Gastrocnemius medialis (tissue), 4 donors: ENCODE measurements around the gene SFTPD. TPM values are rescaled to one million over a fixed set of nuclear protein-coding genes. Genes with fewer than 3 reads are reported as not detected.

ENCODE experiments used
- ATAC-seq, 2 donors: fragments of 150-250 bp; one replicate each; pipeline ENCODE4 v1.9.1; 2016
- DNase-seq, 2 donors: peaks; one replicate each; pipeline ENCODE4 v3.0.0-alpha.2; 2019
- H3K27ac ChIP-seq, 4 donors: fragments of 200-600 bp; sonication (generic); 1 replicate in 1 of 4; 2 replicates in 3 of 4; pipeline ENCODE4 v1.5.1; 2016 to 2018; ENCODE audit warnings: mild to moderate bottlenecking in 2 of 4, moderate library complexity in 1 of 4
- H3K27me3 ChIP-seq, 3 donors: fragments of 200-600 bp; sonication (generic) in 2 of 3; 1 replicate in 1 of 3; 2 replicates in 2 of 3; pipeline versions ENCODE4 v1.5.1 to v1.6.0; 2016 to 2019; ENCODE audit warnings: mild to moderate bottlenecking in 1 of 3, moderate library complexity in 1 of 3
- H3K36me3 ChIP-seq, 2 donors: fragments of 200-600 bp; sonication (generic) in 1 of 2; one replicate each; pipeline ENCODE4 v1.5.1; 2017 to 2018
- H3K4me1 ChIP-seq, 2 donors: fragments of 200-600 bp; sonication (generic) in 1 of 2; one replicate each; pipeline ENCODE4 v1.5.1; 2016 to 2017; ENCODE audit warnings: mild to moderate bottlenecking in 2 of 2
- H3K4me3 ChIP-seq, 4 donors: fragments of 200-600 bp; sonication (generic) in 3 of 4; 1 replicate in 1 of 4; 2 replicates in 3 of 4; pipeline ENCODE4 v1.5.1; 2016 to 2019; ENCODE audit warnings: mild to moderate bottlenecking in 2 of 4
- H3K9me3 ChIP-seq, 3 donors: fragments of 200-600 bp; sonication (generic) in 2 of 3; 1 replicate in 1 of 3; 2 replicates in 2 of 3; pipeline ENCODE4 v1.5.1; 2016 to 2019
- POLR2A ChIP-seq, 2 donors: fragments of 450-650 bp; IDR thresholded peaks; one replicate each; pipeline ENCODE4 v1.6.1; 2017; ENCODE audit warnings: antibody characterized with exemption in 2 of 2, mild to moderate bottlenecking in 2 of 2, moderate library complexity in 2 of 2
- in situ Hi-C, 4 donors: fragments of 200-750 bp; cut with MboI; loops; one replicate each; pipeline versions ENCODE4 v1.15.0 to v1.8.0; 2017; ENCODE audit warnings: low sequenced_read_pairs in 4 of 4
- intact Hi-C: fragments of 100-400 bp; cut with DNase I; formaldehyde crosslinking; loops from one replicate; pipeline ENCODE4 v1.15.1; 2023; ENCODE audit warnings: low total_unique reads
- total RNA-seq, 4 donors: library from RNA; depleted of rRNA; stranded (reverse); fragments of >200 nt; gene quantifications; one replicate each; pipeline versions ENCODE4 v1.1.0 to v1.2.3, GENCODE V29; 2016
- TF ChIP-seq, protein P1 (sequence below), 5 experiments: fragments of 450-650 bp in 3 of 5; fragments of 200-600 bp in 2 of 5; sonication (generic) in 2 of 5; IDR thresholded peaks in 4 of 5; conservative IDR thresholded peaks in 1 of 5; 1 replicate in 4 of 5; 2 replicates in 1 of 5; pipeline ENCODE4 v1.5.1; 2016 to 2019; ENCODE audit warnings: antibody characterized with exemption in 5 of 5, mild to moderate bottlenecking in 3 of 5, moderate library complexity in 3 of 5

Gene SFTPD
- total RNA-seq, 4 donors from 2014 or later = 0.73 TPM; not detected in 3

DNA sequence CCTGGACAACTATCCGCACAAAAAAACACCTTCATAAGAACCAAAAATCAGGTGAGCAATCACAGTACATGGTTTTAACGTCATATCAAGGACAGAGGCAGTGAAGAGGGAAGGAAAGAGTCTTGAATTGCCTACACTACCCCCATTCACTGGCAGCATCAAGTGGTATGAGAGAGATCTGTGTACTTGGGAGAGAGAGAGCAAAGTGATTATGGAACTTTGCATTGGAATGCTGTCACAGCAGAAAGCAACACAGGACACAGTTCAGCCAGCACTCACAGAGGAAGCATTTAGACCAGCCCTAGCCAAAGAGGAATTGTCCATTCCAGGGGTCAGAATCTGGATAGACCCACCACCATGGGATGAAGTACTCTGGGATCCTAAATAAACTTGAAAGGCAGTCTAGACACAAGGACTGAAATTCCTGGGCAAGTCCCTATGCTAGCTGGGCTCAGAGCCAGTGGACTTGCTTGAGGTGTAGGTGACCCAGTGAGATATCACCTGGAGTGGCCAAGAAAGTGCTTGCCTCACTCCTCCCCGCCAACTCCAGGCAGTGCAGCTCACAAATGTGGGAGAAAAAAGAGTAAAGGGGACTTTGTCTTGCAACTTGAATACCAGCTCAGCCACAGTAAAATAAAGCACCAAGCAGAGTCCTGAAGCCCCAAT lies 30.5 kb upstream of the SFTPD start:
- Histone ChIP-seq H3K9me3 (no peaks in the 10 kb centered on the region), H3K36me3 (no peaks in the 10 kb centered on the region), H3K27me3 (no peaks in the 10 kb centered on the region), H3K27ac (no peak overlapping the region), H3K4me1 (peaks cover 5 to 8% of the 10 kb centered on the region in 2 donors), H3K4me3 (no peak overlapping the region)
- TF ChIP-seq, protein P1, sequence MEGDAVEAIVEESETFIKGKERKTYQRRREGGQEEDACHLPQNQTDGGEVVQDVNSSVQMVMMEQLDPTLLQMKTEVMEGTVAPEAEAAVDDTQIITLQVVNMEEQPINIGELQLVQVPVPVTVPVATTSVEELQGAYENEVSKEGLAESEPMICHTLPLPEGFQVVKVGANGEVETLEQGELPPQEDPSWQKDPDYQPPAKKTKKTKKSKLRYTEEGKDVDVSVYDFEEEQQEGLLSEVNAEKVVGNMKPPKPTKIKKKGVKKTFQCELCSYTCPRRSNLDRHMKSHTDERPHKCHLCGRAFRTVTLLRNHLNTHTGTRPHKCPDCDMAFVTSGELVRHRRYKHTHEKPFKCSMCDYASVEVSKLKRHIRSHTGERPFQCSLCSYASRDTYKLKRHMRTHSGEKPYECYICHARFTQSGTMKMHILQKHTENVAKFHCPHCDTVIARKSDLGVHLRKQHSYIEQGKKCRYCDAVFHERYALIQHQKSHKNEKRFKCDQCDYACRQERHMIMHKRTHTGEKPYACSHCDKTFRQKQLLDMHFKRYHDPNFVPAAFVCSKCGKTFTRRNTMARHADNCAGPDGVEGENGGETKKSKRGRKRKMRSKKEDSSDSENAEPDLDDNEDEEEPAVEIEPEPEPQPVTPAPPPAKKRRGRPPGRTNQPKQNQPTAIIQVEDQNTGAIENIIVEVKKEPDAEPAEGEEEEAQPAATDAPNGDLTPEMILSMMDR (IDR thresholded peaks at IDR 0.05 in 4 of 5, conservative IDR thresholded peaks at IDR 0.05 in 1 of 5) = no peak
- TF ChIP-seq POLR2A (IDR thresholded peaks at IDR 0.05) = no peak
- intact Hi-C loops (no loop called here), in situ Hi-C loops (no loop called here)
- ATAC-seq (no peak), DNase-seq (no peak)

DNA sequence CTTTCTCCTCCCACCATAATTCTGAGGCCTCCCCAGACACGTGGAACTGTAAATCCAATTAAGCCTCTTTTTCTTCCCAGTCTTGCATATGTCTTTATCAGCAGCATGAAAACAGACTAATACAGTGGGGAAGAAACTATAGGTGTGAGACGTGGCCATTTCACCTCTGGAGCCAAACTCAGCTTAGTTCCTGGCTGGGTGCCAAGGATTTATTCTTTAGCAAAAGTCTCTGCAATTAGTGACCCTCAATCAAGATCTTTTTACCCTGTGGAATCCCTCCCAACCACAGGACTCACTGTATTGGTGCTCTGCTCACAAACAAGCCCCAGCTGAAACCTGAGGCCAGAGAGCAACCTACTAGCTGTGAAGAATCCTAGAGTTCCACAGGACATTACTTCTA lies 28.1 kb upstream of the SFTPD start:
- Histone ChIP-seq H3K4me1 (no peaks in the 10 kb centered on the region), H3K36me3 (no peaks in the 10 kb centered on the region), H3K4me3 (no peak overlapping the region), H3K27ac (no peak overlapping the region), H3K27me3 (no peaks in the 10 kb centered on the region), H3K9me3 (no peaks in the 10 kb centered on the region)
- DNase-seq (no peak), ATAC-seq (no peak)
- no peak for TF ChIP-seq POLR2A (IDR thresholded peaks at IDR 0.05)
- TF ChIP-seq, protein P1 (IDR thresholded peaks at IDR 0.05 in 4 of 5, conservative IDR thresholded peaks at IDR 0.05 in 1 of 5) = no peak
- in situ Hi-C loops (no loop called here), intact Hi-C loops (no loop called here)

DNA sequence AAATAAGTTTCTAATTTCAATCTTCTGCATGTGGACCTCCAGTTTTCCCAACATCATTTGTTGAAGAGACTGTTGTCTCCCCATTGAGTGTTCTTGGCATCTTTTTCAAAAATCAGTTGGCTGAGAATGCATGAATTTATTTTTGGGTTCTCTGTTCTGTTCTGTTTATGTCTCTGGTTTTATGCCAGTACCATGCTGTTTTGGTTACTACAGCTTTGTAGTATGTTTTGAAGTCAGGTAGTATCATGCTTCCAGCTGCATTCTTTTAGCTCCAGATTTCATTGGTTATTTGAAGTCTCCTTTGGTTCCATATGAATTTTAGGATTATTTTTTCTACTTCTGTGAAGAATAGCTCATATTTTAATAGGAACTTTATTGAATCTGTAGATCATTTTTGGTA lies 21.2 kb upstream of the SFTPD start:
- TF ChIP-seq POLR2A (IDR thresholded peaks at IDR 0.05) = no peak
- TF ChIP-seq, protein P1 (IDR thresholded peaks at IDR 0.05 in 4 of 5, conservative IDR thresholded peaks at IDR 0.05 in 1 of 5) = no peak
- Histone ChIP-seq H3K27ac (no peak overlapping the region), H3K27me3 (no peaks in the 10 kb centered on the region), H3K9me3 (no peaks in the 10 kb centered on the region), H3K4me3 (no peak overlapping the region), H3K4me1 (no peaks in the 10 kb centered on the region), H3K36me3 (no peaks in the 10 kb centered on the region)
- no peak for ATAC-seq
- DNase-seq = no peak
- in situ Hi-C loops = no loop called here
- intact Hi-C loops = no loop called here

DNA sequence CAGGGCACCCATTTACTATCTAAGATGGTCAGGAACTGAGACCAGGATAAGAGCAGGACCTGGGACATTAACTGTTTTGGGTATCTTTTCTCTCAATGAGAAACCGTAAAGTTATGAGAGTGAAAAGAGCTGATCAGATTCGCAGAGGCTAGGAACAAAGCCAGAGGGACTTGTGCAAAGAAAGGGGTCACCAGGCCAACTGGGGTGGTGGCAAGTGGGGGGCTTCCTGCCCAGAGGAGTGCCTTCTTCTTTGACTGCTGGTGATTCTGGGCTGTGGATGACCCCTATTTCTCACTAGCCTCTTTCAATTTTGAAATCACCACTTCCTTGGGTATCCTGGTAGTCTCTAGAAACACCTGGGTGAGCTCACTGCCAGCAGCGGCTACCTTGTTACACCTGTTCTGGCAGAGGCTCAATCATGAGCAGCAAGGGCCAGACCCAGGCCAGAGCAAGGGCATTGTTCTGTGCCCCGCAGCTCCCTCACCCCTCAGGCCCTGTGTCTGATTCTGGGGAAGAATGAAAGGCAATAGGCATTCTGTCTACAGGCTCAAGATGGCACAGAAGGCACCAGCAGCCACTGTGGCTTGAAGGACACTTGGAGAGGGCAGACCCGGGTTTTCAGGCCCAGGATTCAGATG lies 999 bp downstream of the SFTPD start:
- TF ChIP-seq, protein P1 (IDR thresholded peaks at IDR 0.05 in 4 of 5, conservative IDR thresholded peaks at IDR 0.05 in 1 of 5) = no peak
- no peak for TF ChIP-seq POLR2A (IDR thresholded peaks at IDR 0.05)
- Histone ChIP-seq H3K4me1 (no peaks in the 10 kb centered on the region), H3K27ac (no peak overlapping the region), H3K36me3 (peaks cover 0 to 4% of the 10 kb centered on the region in 2 donors), H3K4me3 (no peak overlapping the region), H3K9me3 (no peaks in the 10 kb centered on the region), H3K27me3 (no peaks in the 10 kb centered on the region)
- no peak for ATAC-seq
- intact Hi-C loops = no loop called here
- no peak for DNase-seq
- in situ Hi-C loops = loop anchor here in 3 of 4 donors (25.0 kb wide), 2 partner anchors 386 to 586 kb away; partner anchors contain the start of gene SFTPA2 (in 3 of the 3)
